GM19395 (cell line): Measurements from ENCODE around the gene MRGPRD.

ENCODE experiments used
- ATAC-seq: cut with Tn5 transposase; IDR thresholded peaks from one replicate; pipeline ENCODE4 v1.9.1; 2021; ENCODE audit warnings: mild to moderate bottlenecking, moderate library complexity; ENCODE audit not compliant: unreplicated experiment

MRGPRD gene

GRCh38 chr11:68980776-68981065 is at the start of gene MRGPRD:
TSS of gene MRGPRD (minus strand) at chr11:68980986. CDS start at chr11:68980986, 0 bp downstream.
- ATAC-seq = no peak

GRCh38 chr11:69030301-69030700 is 49.5 kb upstream of the MRGPRD start:
- ATAC-seq = no peak

GRCh38 chr11:69027704-69028372 is 47.1 kb upstream of the MRGPRD start:
- no peak for ATAC-seq

- ATAC-seq = no peak
Observed at GRCh38 chr11:69024509-69024908, 43.7 kb upstream of the MRGPRD start.

GRCh38 chr11:69022260-69022659 is 41.5 kb upstream of the MRGPRD start:
- ATAC-seq = no peak

GRCh38 chr11:69018924-69019323 is 38.1 kb upstream of the MRGPRD start:
- ATAC-seq = no peak

- no peak for ATAC-seq
Observed at GRCh38 chr11:69017951-69018350, 37.2 kb upstream of the MRGPRD start.

GRCh38 chr11:69014898-69015549 is 34.2 kb upstream of the MRGPRD start:
- no peak for ATAC-seq

GRCh38 chr11:69014084-69014851 is 33.5 kb upstream of the MRGPRD start:
- no peak for ATAC-seq

GRCh38 chr11:69013009-69013951 is 32.5 kb upstream of the MRGPRD start, which contains the start of gene MRGPRF:
TSS of gene MRGPRF (minus strand) at chr11:69013246. CDS start at chr11:69009901, 3,345 bp downstream.
- ATAC-seq = no peak

GRCh38 chr11:69012092-69013008 is 31.6 kb upstream of the MRGPRD start:
- no peak for ATAC-seq

- ATAC-seq = no peak
Observed at GRCh38 chr11:69011624-69012091, 30.9 kb upstream of the MRGPRD start.

- ATAC-seq = no peak
Observed at GRCh38 chr11:69010964-69011623, 30.3 kb upstream of the MRGPRD start.

GRCh38 chr11:69010361-69010891 is 29.6 kb upstream of the MRGPRD start:
- ATAC-seq = no peak

GRCh38 chr11:69009441-69010211 is 28.8 kb upstream of the MRGPRD start:
- ATAC-seq = no peak

- no peak for ATAC-seq
Observed at GRCh38 chr11:69008737-69009440, 28.1 kb upstream of the MRGPRD start.

GRCh38 chr11:69007975-69008381 is 27.2 kb upstream of the MRGPRD start:
- ATAC-seq = no peak
